Measurements from ENCODE around the gene HRCT1. TPM values are rescaled to one million over a fixed set of nuclear protein-coding genes. Genes with fewer than 3 reads are reported as not detected.
A peak's percentile ranks its signal among the peaks of the same experiment; 100 is the strongest.

Gene HRCT1
- total RNA-seq, 1 donor from 2014 or later = not detected

DNA sequence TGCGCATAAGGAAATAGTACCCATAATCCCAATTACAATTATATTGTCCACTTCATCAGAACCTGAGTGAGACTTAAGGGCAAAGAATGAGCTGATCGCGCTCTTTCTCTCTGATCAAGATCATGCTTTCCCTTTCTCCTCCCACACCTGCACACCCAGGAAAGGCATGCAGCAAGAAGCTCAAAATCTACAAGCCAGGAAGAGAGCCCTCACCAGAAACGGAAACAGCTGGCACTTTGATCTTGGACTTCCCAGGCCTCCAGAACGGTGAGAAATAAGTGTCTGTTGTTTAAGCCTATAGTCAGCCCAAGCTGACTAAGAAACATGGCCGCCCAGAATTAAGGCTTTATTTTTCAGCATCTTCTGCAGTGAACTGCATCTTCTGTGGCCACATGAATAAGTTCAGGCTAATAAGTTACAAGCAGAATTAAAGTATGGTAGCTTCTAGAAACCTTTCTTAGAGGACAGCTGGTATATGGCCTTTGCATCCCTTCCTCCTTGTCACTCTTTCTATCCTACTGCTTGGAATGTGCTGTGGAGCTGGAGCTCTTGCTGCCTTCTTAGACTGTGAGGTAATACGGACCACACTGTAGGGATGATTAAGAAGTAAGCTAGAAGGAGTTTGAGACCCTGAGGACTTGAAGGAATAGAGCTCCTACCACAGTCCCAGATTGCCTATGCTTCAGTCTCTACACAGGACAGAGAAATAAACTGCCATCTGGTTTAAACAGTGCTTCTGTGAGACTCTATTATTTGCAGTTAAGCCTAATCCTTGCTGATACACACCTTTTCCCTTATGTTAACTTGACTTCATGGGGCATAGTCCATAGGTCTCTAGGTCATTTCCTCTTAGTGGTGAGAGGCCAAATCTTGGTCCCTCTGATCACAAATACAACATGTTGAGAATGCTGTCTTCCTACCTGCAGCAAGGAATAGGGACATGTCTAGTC lies 34.7 kb downstream of the HRCT1 start:
- TF ChIP-seq, protein P1, sequence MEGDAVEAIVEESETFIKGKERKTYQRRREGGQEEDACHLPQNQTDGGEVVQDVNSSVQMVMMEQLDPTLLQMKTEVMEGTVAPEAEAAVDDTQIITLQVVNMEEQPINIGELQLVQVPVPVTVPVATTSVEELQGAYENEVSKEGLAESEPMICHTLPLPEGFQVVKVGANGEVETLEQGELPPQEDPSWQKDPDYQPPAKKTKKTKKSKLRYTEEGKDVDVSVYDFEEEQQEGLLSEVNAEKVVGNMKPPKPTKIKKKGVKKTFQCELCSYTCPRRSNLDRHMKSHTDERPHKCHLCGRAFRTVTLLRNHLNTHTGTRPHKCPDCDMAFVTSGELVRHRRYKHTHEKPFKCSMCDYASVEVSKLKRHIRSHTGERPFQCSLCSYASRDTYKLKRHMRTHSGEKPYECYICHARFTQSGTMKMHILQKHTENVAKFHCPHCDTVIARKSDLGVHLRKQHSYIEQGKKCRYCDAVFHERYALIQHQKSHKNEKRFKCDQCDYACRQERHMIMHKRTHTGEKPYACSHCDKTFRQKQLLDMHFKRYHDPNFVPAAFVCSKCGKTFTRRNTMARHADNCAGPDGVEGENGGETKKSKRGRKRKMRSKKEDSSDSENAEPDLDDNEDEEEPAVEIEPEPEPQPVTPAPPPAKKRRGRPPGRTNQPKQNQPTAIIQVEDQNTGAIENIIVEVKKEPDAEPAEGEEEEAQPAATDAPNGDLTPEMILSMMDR (conservative IDR thresholded peaks at IDR 0.05) = no peak
- H3K4me3 Mint-ChIP-seq = no peak overlapping the region
- H3K4me1 Mint-ChIP-seq = peaks cover 4% of the 10 kb centered on the region
- peaks cover 30% of the 10 kb centered on the region for H3K27me3 Mint-ChIP-seq (ENCODE audit: low read depth)
- no peaks in the 10 kb centered on the region for H3K36me3 Mint-ChIP-seq (ENCODE audit: low read depth)
- no peak overlapping the region for H3K27ac Mint-ChIP-seq (ENCODE audit: unreplicated experiment)
- no peaks in the 10 kb centered on the region for H3K9me3 Mint-ChIP-seq
- DNase-seq (ENCODE audit: low read depth, low spot score) = no peak

DNA sequence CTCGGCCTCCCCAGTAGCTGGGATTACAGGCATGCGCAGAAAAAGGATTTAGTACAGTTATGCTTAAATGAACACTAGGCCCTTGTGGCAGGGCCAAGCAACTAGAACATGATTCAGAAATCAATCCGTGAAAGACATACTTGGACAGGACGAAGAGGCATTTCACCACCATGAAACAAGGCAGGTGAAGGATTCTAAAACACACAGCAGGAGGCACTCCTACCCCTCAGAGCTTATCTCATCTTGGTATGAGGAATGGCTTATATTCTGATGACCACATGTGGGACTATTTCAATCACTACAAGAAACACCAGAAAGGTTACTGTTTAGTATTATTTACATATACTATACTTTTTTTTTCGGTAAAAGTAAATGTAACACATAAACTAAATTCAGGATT lies 36.3 kb downstream of the HRCT1 start:
- no peak overlapping the region for H3K27ac Mint-ChIP-seq (ENCODE audit: unreplicated experiment)
- H3K36me3 Mint-ChIP-seq (ENCODE audit: low read depth) = no peaks in the 10 kb centered on the region
- no peak overlapping the region for H3K4me3 Mint-ChIP-seq
- TF ChIP-seq, protein P1 (conservative IDR thresholded peaks at IDR 0.05) = no peak
- H3K9me3 Mint-ChIP-seq = no peaks in the 10 kb centered on the region
- H3K4me1 Mint-ChIP-seq = peaks cover 5% of the 10 kb centered on the region
- peaks cover 34% of the 10 kb centered on the region for H3K27me3 Mint-ChIP-seq (ENCODE audit: low read depth)
- no peak for DNase-seq (ENCODE audit: low read depth, low spot score)

DNA sequence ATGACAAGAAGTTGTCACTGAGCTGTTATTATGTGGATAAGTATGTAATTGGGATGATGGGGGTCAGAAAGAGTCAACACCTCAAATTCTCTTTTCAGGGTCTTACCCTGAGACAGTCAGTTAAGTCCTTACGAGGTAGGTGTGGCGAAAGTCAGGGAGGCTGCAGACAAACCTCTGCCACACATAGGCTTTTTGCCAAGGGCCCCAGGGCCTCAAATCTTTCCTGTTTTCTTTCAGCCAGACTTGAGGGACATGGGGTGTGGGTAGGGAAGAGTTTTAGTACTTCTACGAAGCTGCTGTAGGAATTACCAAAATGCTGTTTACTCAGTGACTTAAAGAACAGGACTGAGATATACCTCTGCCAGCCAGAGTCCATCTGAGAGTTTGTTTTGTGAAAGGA lies 38.2 kb downstream of the HRCT1 start:
- H3K4me3 Mint-ChIP-seq = no peak overlapping the region
- peaks cover 5% of the 10 kb centered on the region for H3K4me1 Mint-ChIP-seq
- no peaks in the 10 kb centered on the region for H3K36me3 Mint-ChIP-seq (ENCODE audit: low read depth)
- DNase-seq (ENCODE audit: low read depth, low spot score) = no peak
- no peak overlapping the region for H3K27ac Mint-ChIP-seq (ENCODE audit: unreplicated experiment)
- no peaks in the 10 kb centered on the region for H3K9me3 Mint-ChIP-seq
- peaks cover 43% of the 10 kb centered on the region for H3K27me3 Mint-ChIP-seq (ENCODE audit: low read depth)
- TF ChIP-seq, protein P1 (conservative IDR thresholded peaks at IDR 0.05) = no peak

DNA sequence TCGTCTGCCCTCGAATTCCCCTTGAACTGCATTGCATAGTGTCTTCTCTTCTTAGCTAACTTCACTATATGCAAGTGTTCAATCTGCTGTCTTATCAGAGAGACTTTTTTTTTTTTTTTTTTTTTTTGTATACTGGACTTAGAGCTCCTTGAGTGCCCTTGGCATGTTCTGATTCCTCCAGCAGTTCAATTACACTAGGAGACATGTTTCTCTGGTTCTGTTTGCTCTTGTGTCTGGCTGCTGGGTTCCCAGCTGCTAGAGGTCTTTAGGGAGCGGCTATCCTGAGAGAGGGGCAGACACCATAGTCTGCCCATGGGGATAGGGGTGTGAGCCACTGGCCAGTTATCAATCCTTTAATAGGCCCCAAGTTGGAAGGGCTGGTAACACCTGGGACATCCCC lies 38.8 kb downstream of the HRCT1 start:
- no peak for DNase-seq (ENCODE audit: low read depth, low spot score)
- Mint-ChIP-seq H3K27ac (ENCODE audit: unreplicated experiment) (no peak overlapping the region), H3K4me1 (peaks cover 5% of the 10 kb centered on the region), H3K36me3 (ENCODE audit: low read depth) (no peaks in the 10 kb centered on the region), H3K27me3 (ENCODE audit: low read depth) (peaks cover 50% of the 10 kb centered on the region), H3K4me3 (no peak overlapping the region), H3K9me3 (no peaks in the 10 kb centered on the region)
- TF ChIP-seq, protein P1 (conservative IDR thresholded peaks at IDR 0.05) = no peak

DNA sequence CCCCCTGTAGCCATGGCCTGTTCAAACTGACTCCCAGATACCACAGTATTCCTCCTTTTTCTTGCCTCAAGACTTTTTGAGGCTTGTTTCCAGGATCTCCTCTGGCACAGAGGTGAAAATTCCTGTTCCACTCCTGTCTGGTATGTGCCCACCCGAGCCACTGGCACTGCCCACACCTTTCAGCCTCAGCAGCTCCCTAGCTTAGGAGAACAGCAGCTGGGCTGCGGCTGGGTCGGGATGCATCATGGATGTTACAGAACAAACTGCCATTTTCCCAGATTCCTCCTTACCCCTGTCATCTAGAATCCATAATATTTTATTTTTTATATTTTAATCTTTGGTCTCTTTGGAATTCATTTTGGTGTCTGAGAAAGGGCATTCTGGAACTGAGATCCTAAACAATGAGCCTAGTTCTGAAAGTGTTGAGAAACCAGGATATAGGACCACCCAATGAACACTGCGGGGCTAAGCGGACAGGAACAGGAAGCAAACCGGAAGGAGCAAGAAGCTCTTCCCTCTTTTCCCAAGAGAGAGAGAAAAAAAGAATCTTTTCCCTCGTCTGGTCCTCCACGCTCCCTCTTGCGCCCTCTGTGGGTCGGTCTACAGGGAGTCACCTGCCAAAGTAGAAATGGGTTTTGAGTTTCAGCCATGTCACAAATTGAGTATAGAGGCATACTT lies 39.5 kb downstream of the HRCT1 start:
- H3K9me3 Mint-ChIP-seq = no peaks in the 10 kb centered on the region
- H3K4me3 Mint-ChIP-seq = peak overlapping the region; percentile 39
- no peaks in the 10 kb centered on the region for H3K36me3 Mint-ChIP-seq (ENCODE audit: low read depth)
- TF ChIP-seq, protein P1 (conservative IDR thresholded peaks at IDR 0.05) = peak; percentile 87
- peaks cover 5% of the 10 kb centered on the region for H3K4me1 Mint-ChIP-seq
- no peak overlapping the region for H3K27ac Mint-ChIP-seq (ENCODE audit: unreplicated experiment)
- DNase-seq (ENCODE audit: low read depth, low spot score) = peak; percentile 84
- peaks cover 51% of the 10 kb centered on the region for H3K27me3 Mint-ChIP-seq (ENCODE audit: low read depth)

All from neural crest cell (in vitro differentiated cells).